ENCODE data around the gene KDELR1.
A peak's percentile ranks its signal among the peaks of the same experiment; 100 is the strongest.

KDELR1 gene

DNA sequence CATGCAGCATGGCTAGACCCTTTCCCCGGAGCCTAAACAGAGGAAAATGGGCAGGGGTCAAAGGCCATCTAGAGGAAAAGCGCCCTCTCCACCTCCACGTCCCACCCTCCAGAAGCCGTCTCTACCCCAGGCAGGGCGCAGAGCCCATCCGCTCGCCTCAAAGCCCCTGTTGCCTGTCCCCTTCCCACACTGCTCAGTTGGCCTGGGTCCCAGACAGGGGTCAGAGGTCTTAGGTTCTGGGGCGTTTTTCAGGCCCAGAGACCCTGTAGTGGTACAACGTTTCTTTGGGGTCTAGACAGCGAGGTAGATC is 27.9 kb downstream of the KDELR1 start:
- Histone ChIP-seq H3K9me3 (no peaks in the 10 kb centered on the region), H4K20me1 (no peaks in the 10 kb centered on the region), H3K27me3 (no peaks in the 10 kb centered on the region), H3K36me3 (peaks cover 6% of the 10 kb centered on the region; the same call in 1 of the 2 replicates), H3K9ac (peak overlapping the region; percentile 83), H3K4me3 (peak overlapping the region; percentile 69), H3K27ac (peak overlapping the region; percentile 87), H3K4me2 (peak overlapping the region; percentile 98), H3K4me1 (peaks cover 61% of the 10 kb centered on the region)
- TF ChIP-seq Cebpa-rat (IDR thresholded peaks at IDR 0.05), result no peak

DNA sequence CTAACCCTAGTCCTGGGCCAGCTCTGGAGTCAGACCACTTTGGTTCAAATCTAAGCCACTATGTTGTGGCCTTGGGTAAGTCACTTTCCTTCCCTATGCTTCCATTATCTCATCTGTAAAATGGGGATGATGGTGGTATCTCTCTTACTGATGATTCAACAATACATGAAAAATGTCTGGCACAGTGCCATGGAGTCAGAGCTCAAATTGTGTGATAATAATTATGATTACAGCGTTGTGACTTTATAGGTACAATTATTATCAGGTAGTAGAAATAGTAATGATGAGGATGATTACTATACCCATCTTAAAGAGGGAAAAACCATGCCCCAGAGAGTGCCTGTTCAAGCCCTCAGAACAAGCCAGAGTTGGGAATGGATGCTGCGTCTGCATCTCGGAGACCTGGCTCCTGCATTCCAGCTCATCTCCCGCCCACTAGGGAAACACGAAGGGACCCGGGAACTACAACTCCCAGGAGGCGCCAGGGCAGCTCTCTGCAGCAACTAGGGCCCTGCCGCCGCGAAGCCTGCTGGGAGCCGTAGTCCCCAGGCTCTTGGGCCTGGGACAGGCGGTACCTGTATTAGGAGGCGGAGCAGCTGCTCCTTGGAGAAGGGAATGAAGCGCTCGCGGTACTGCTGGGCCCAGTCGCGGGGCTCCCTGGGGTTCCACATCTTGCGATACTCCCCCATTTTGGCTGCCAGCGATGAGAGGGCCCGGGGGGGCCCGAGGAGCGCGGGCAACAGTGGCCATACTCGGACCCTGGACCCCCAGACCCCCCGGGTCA is 28.4 kb downstream of the KDELR1 start:
- Histone ChIP-seq H4K20me1 (no peaks in the 10 kb centered on the region), H3K27me3 (no peaks in the 10 kb centered on the region), H3K9me3 (no peaks in the 10 kb centered on the region), H3K9ac (peak overlapping the region; percentile 83), H3K36me3 (peaks cover 6% of the 10 kb centered on the region; the same call in 1 of the 2 replicates), H3K27ac (peak overlapping the region; percentile 87), H3K4me2 (peak overlapping the region; percentile 98), H3K4me1 (peaks cover 55% of the 10 kb centered on the region), H3K4me3 (peak overlapping the region; percentile 69)
- no peak for TF ChIP-seq Cebpa-rat (IDR thresholded peaks at IDR 0.05)

- Histone ChIP-seq H3K36me3 (peaks cover 6% of the 10 kb centered on the region; the same call in 1 of the 2 replicates), H3K9ac (no peak overlapping the region), H3K9me3 (no peaks in the 10 kb centered on the region), H3K4me1 (peaks cover 46% of the 10 kb centered on the region), H4K20me1 (no peaks in the 10 kb centered on the region), H3K4me3 (no peak overlapping the region), H3K27me3 (no peaks in the 10 kb centered on the region), H3K4me2 (no peak overlapping the region), H3K27ac (no peak overlapping the region)
- no peak for TF ChIP-seq Cebpa-rat (IDR thresholded peaks at IDR 0.05)
Observed at GRCh38 chr19:48361912-48362311, 29.4 kb downstream of the KDELR1 start.

GRCh38 chr19:48359123-48359522 is 32.2 kb downstream of the KDELR1 start:
- Histone ChIP-seq H4K20me1 (no peaks in the 10 kb centered on the region), H3K9ac (no peak overlapping the region), H3K9me3 (no peaks in the 10 kb centered on the region), H3K27me3 (no peaks in the 10 kb centered on the region), H3K4me3 (no peak overlapping the region), H3K27ac (no peak overlapping the region), H3K4me1 (peaks cover 35% of the 10 kb centered on the region), H3K4me2 (no peak overlapping the region), H3K36me3 (peaks cover 6% of the 10 kb centered on the region; the same call in 1 of the 2 replicates)
- no peak for TF ChIP-seq Cebpa-rat (IDR thresholded peaks at IDR 0.05)

DNA sequence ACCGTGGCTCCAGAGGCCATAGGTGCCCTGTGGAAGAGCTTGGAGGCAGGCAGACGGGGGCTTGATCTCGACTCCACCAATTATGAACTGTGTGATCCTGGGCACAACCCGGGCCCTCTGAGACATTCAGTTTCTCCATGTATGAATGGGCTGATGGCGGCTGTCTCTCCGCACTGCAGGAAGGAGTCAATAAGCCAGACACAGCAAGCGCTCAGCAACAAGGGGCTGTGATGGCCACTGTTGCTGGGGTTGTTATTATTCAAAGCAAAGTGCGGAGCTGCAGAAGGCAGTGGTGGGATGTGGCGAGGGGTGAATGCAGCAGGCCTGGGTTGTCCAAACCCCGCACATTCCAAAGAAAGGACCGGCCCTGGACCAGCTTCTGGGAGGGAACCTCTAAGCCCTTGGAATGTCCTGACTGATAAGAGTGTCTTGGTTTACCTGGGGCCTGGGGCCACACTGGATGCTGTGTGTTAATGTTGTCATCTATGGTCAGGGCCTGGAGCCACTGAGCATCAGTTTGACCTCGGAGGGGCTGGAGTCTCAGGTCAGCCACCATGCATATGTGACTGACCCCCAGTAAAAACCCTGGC is 35.9 kb downstream of the KDELR1 start:
- peak overlapping the region; percentile 48; the same call in 1 of the 2 replicates for H3K9ac ChIP-seq
- peaks cover 23% of the 10 kb centered on the region for H3K4me1 ChIP-seq
- H3K9me3 ChIP-seq, result no peaks in the 10 kb centered on the region
- no peaks in the 10 kb centered on the region for H3K27me3 ChIP-seq
- peak overlapping the region; percentile 55; the same call in 1 of the 2 replicates for H3K27ac ChIP-seq
- H3K4me2 ChIP-seq, result peak overlapping the region; percentile 39
- no peak for TF ChIP-seq Cebpa-rat (IDR thresholded peaks at IDR 0.05)
- H4K20me1 ChIP-seq, result no peaks in the 10 kb centered on the region
- no peak overlapping the region for H3K4me3 ChIP-seq
- H3K36me3 ChIP-seq, result peaks cover 6% of the 10 kb centered on the region; the same call in 1 of the 2 replicates

GRCh38 chr19:48354332-48354992 is 36.9 kb downstream of the KDELR1 start:
- H3K36me3 ChIP-seq, result no peaks in the 10 kb centered on the region
- H3K9ac ChIP-seq, result peak overlapping the region; percentile 48; the same call in 1 of the 2 replicates
- no peak for TF ChIP-seq Cebpa-rat (IDR thresholded peaks at IDR 0.05)
- H3K9me3 ChIP-seq, result no peaks in the 10 kb centered on the region
- no peak overlapping the region for H3K4me3 ChIP-seq
- H3K27me3 ChIP-seq, result no peaks in the 10 kb centered on the region
- H3K4me1 ChIP-seq, result peaks cover 16% of the 10 kb centered on the region
- no peaks in the 10 kb centered on the region for H4K20me1 ChIP-seq
- peak overlapping the region; percentile 55; the same call in 1 of the 2 replicates for H3K27ac ChIP-seq
- peak overlapping the region; percentile 39 for H3K4me2 ChIP-seq

DNA sequence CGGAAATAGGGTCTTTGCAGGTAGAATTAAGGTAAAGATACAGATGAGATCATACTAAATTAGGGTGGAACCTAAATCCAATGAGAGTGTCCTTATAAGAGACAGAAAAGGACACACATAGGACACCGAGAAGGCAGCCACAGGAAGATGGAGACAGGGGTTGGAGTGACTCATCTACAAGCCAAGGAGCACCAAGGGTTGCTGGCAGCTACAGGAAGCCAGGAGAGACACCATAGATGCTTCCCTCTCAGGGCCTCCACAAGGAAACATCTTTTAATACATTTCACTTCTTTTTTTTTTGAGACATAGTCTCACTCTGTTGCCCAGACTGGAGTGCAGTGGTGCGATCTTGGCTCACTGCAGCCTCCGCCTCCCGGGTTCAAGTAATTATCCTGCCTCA is 37.7 kb downstream of the KDELR1 start:
- no peak for TF ChIP-seq Cebpa-rat (IDR thresholded peaks at IDR 0.05)
- H3K9me3 ChIP-seq, result no peaks in the 10 kb centered on the region
- no peaks in the 10 kb centered on the region for H3K27me3 ChIP-seq
- no peak overlapping the region for H3K27ac ChIP-seq
- no peaks in the 10 kb centered on the region for H4K20me1 ChIP-seq
- peaks cover 16% of the 10 kb centered on the region for H3K4me1 ChIP-seq
- H3K4me3 ChIP-seq, result no peak overlapping the region
- no peak overlapping the region for H3K4me2 ChIP-seq
- H3K9ac ChIP-seq, result no peak overlapping the region
- no peaks in the 10 kb centered on the region for H3K36me3 ChIP-seq

DNA sequence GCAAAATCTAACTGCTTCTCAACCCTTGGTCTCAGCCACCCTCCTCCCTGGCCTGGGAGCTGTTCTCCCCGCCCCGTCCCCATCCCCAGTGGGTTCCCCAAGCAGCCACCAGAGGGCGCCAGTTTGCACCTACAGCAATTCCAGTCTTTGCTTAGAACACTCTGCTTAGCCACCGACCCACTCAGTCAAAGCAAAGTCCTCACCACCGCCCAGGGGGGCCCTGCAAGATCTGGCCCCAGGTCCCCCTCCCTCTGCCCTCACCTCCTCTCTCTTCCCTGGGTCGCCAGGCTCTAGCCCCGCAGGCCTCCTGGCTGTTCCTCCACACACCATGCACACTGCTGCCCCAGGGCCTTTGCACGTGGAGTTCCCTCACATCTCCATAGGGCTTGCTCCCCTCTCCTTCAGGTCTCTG is 40.0 kb downstream of the KDELR1 start:
- Histone ChIP-seq H3K27ac (no peak overlapping the region), H3K9me3 (no peaks in the 10 kb centered on the region), H3K36me3 (no peaks in the 10 kb centered on the region), H3K9ac (no peak overlapping the region), H3K4me3 (no peak overlapping the region), H3K27me3 (no peaks in the 10 kb centered on the region), H4K20me1 (no peaks in the 10 kb centered on the region), H3K4me1 (peaks cover 16% of the 10 kb centered on the region), H3K4me2 (no peak overlapping the region)
- TF ChIP-seq Cebpa-rat (IDR thresholded peaks at IDR 0.05), result no peak

- Histone ChIP-seq H3K9ac (no peak overlapping the region), H3K4me3 (no peak overlapping the region), H3K27ac (no peak overlapping the region), H4K20me1 (no peaks in the 10 kb centered on the region), H3K27me3 (no peaks in the 10 kb centered on the region), H3K4me2 (no peak overlapping the region), H3K36me3 (no peaks in the 10 kb centered on the region), H3K4me1 (peaks cover 15% of the 10 kb centered on the region), H3K9me3 (no peaks in the 10 kb centered on the region)
- TF ChIP-seq Cebpa-rat (IDR thresholded peaks at IDR 0.05), result no peak
Observed at GRCh38 chr19:48350856-48351255, 40.5 kb downstream of the KDELR1 start.

DNA sequence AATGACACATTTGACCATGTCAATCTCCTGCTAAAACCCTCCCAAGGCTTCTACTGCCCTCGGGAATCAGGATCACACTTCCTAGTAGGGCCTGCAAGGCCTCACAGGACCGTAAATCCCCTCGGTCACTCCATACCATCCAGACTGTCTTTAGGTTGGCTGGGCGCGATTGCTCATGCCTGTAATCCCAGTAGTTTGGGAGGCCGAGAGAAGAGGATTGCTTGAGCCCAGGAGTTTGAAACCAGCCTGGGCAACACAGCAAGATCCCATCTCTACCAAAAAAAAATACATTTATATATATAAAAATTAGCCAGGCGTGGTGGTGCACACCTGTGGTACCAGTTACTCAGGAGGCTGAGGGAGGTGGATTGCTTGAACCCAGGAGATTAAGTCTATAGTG is 42.6 kb downstream of the KDELR1 start:
- Histone ChIP-seq H3K4me2 (no peak overlapping the region), H3K36me3 (no peaks in the 10 kb centered on the region), H3K4me1 (no peaks in the 10 kb centered on the region), H3K4me3 (no peak overlapping the region), H3K9me3 (no peaks in the 10 kb centered on the region), H3K27ac (no peak overlapping the region), H3K9ac (no peak overlapping the region), H3K27me3 (no peaks in the 10 kb centered on the region), H4K20me1 (no peaks in the 10 kb centered on the region)
- TF ChIP-seq Cebpa-rat (IDR thresholded peaks at IDR 0.05), result no peak
